Neural cell (in vitro differentiated cells): ENCODE measurements around the gene EFCAB6. TPM values are rescaled to one million over a fixed set of nuclear protein-coding genes. Genes with fewer than 3 reads are reported as not detected.

Source experiments
- H2AFZ ChIP-seq: fragments of 200-600, 300-800 bp; sonication (generic), shearing (Covaris generic); 2 replicates; pipeline ENCODE4 v1.6.0; 2014; ENCODE audit warnings: low read depth, mild to moderate bottlenecking, antibody characterized with exemption, low read length, moderate library complexity
- H3F3A ChIP-seq: fragments of 200-600 bp; shearing (Covaris generic); 2 replicates; pipeline ENCODE4 v1.6.1; 2016; ENCODE audit warnings: mild to moderate bottlenecking, moderate library complexity, mixed read lengths, antibody characterized with exemption, low read length; ENCODE audit not compliant: insufficient read depth, poor library complexity, severe bottlenecking
- H3K27ac ChIP-seq: fragments of 200-600, 300-800 bp; sonication (generic), shearing (Covaris generic); 2 replicates; pipeline ENCODE4 v1.5.1; 2014; ENCODE audit warnings: mild to moderate bottlenecking, low read length, moderate library complexity
- H3K27me3 ChIP-seq: fragments of 300-800, 200-600 bp; sonication (generic), shearing (Covaris generic); 2 replicates; pipeline ENCODE4 v1.6.0; 2014; ENCODE audit warnings: mild to moderate bottlenecking, low read depth, low read length, moderate library complexity; ENCODE audit not compliant: insufficient read depth
- H3K36me3 ChIP-seq: fragments of 300-800, 200-600 bp; sonication (generic), shearing (Covaris generic); 2 replicates; pipeline ENCODE4 v1.5.1; 2014; ENCODE audit warnings: mild to moderate bottlenecking, antibody characterized with exemption, low read length, moderate library complexity; ENCODE audit not compliant: insufficient read depth
- H3K4me2 ChIP-seq: fragments of 300-800, 200-600 bp; sonication (generic), shearing (Covaris generic); 2 replicates; pipeline ENCODE4 v1.6.0; 2014; ENCODE audit warnings: mild to moderate bottlenecking, low read length
- H3K4me3 ChIP-seq: fragments of 300-800, 200-600 bp; sonication (generic), shearing (Covaris generic); 2 replicates; pipeline ENCODE4 v1.5.1; 2014; ENCODE audit warnings: mild to moderate bottlenecking, low read length, moderate library complexity
- H3K79me2 ChIP-seq: fragments of 200-600 bp; shearing (Covaris generic); replicated peaks from 2 replicates; pipeline ENCODE4 v1.6.0; 2014; ENCODE audit warnings: mild to moderate bottlenecking, low read length, moderate library complexity; ENCODE audit not compliant: insufficient read depth
- H3K9ac ChIP-seq: fragments of 300-800, 200-600 bp; sonication (generic), shearing (Covaris generic); 2 replicates; pipeline ENCODE4 v1.6.1; 2016; ENCODE audit warnings: mild to moderate bottlenecking, low read length, mixed read lengths
- H3K9me2 ChIP-seq: fragments of 200-600 bp; shearing (Covaris generic); 2 replicates; pipeline ENCODE4 v1.6.1; 2016; ENCODE audit warnings: mild to moderate bottlenecking, low read length, mixed read lengths; ENCODE audit not compliant: insufficient read depth
- H3K9me3 ChIP-seq: fragments of 200-600, 300-800 bp; sonication (generic), shearing (Covaris generic); 2 replicates; pipeline ENCODE4 v1.6.1; 2016; ENCODE audit warnings: mild to moderate bottlenecking, mixed run types, low read length, moderate library complexity, mixed read lengths
- H4K20me1 ChIP-seq: fragments of 200-600 bp; shearing (Covaris generic); 2 replicates; pipeline ENCODE4 v1.6.1; 2016; ENCODE audit warnings: mild to moderate bottlenecking, mixed run types; ENCODE audit not compliant: insufficient read depth
- EP300 ChIP-seq: fragments of 450-650 bp; conservative IDR thresholded peaks from 2 replicates; pipeline ENCODE4 v1.6.1; 2014; ENCODE audit warnings: antibody characterized with exemption, mild to moderate bottlenecking, moderate library complexity; ENCODE audit not compliant: poor library complexity, severe bottlenecking
- EZH2 ChIP-seq: fragments of 200-600, 300-800 bp; shearing (Covaris generic), sonication (generic); IDR thresholded peaks from 2 replicates; pipeline ENCODE4 v1.6.1; 2014; ENCODE audit warnings: antibody characterized with exemption, low read length, borderline replicate concordance, mild to moderate bottlenecking; ENCODE audit not compliant: insufficient read depth, poor library complexity, severe bottlenecking
- MXI1 ChIP-seq: fragments of 450-650 bp; conservative IDR thresholded peaks from 2 replicates; pipeline ENCODE4 v1.6.1; 2014; ENCODE audit warnings: antibody characterized with exemption, mild to moderate bottlenecking; ENCODE audit not compliant: poor library complexity, severe bottlenecking
- POLR2AphosphoS5 ChIP-seq: IDR thresholded peaks from 2 replicates; pipeline ENCODE4 v1.6.1; 2012
- RAD21 ChIP-seq: fragments of 450-650 bp; conservative IDR thresholded peaks from 2 replicates; pipeline ENCODE4 v1.6.1; 2014; ENCODE audit warnings: antibody characterized with exemption, mild to moderate bottlenecking, moderate library complexity
- SMC3 ChIP-seq: fragments of 450-650 bp; conservative IDR thresholded peaks from 2 replicates; pipeline ENCODE4 v1.6.1; 2014; ENCODE audit warnings: antibody characterized with exemption, mild to moderate bottlenecking, moderate library complexity; ENCODE audit not compliant: poor library complexity
- TAF1 ChIP-seq: IDR thresholded peaks from 2 replicates; pipeline ENCODE4 v1.6.1; 2012; ENCODE audit warnings: low read depth
- polyA plus RNA-seq: library from polyadenylated mRNA; depleted of rRNA; stranded (reverse); fragments of >200 nt; gene quantifications from 2 replicates; pipeline ENCODE4 v1.2.3, GENCODE V29; 2014
- TF ChIP-seq, protein P1 (sequence below): fragments of 450-650 bp; IDR thresholded peaks from 2 replicates; pipeline ENCODE4 v1.5.1; 2014; ENCODE audit warnings: antibody characterized with exemption, mild to moderate bottlenecking, moderate library complexity; ENCODE audit not compliant: poor library complexity, severe bottlenecking
- TF ChIP-seq, protein P2 (sequence below): IDR thresholded peaks from 2 replicates; pipeline ENCODE4 v1.6.1; 2012; ENCODE audit warnings: borderline replicate concordance

The EFCAB6 gene
- polyA plus RNA-seq, 1 donor from 2014 or later: 1.4 TPM

DNA sequence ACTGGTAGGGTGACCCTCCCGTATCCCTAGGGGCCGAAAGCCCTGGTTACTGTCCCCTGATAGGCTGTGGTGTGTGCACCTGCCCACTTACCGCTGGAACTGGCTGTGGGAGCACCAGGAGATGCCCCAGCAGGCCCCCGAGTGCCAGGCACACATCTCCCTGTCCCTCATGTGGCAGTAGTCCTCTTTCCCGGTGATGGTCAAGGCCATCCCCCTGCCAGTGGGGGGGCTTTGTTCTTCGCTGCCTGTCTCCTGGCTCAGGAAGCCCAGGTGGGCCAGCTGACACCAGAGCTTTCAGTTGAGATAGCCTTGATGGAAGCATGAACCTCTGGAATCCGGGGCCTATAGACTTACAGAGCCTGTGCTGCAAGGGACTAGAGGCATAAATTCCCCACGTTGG, 299.8 kb downstream of the EFCAB6 start:
- Histone ChIP-seq H3K36me3 (no peaks in the 10 kb centered on the region), H3K27me3 (no peaks in the 10 kb centered on the region)
- TF ChIP-seq EP300 (no peak), MXI1 (no peak), TAF1 (no peak)
- TF ChIP-seq, protein P1, sequence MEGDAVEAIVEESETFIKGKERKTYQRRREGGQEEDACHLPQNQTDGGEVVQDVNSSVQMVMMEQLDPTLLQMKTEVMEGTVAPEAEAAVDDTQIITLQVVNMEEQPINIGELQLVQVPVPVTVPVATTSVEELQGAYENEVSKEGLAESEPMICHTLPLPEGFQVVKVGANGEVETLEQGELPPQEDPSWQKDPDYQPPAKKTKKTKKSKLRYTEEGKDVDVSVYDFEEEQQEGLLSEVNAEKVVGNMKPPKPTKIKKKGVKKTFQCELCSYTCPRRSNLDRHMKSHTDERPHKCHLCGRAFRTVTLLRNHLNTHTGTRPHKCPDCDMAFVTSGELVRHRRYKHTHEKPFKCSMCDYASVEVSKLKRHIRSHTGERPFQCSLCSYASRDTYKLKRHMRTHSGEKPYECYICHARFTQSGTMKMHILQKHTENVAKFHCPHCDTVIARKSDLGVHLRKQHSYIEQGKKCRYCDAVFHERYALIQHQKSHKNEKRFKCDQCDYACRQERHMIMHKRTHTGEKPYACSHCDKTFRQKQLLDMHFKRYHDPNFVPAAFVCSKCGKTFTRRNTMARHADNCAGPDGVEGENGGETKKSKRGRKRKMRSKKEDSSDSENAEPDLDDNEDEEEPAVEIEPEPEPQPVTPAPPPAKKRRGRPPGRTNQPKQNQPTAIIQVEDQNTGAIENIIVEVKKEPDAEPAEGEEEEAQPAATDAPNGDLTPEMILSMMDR: no peak

DNA sequence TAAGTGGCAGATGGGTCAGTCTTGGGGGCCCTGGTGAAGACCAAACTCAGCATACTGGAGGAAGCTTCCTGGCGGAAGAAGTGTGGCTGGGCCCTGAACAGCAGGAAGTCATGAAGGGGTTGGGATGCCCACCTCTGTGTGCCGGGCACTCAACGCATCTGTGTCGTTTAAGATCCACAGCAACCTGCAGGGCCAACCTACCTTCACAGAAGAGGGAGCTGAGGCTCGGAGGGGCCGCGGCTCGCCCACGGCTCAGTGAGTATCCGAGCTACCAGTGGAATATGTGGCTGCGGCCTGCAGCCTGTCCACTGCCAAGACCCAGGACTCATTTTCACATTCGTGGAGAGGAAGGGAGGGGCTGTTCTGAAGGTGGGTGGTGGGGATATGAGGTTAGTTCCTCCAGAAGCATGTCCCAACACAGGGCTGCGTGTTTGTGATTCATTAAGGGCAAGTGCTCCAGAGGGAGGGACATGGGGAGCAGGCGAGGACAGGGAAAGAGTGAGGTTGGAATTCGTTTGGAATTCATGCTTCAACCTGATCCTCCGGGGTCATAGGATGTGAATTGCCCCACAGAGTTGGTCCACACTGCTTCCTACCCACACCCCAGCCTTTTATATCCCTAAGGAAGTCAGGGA, 300.7 kb downstream of the EFCAB6 start:
- Histone ChIP-seq H3K9ac (no peak overlapping the region), H3K9me3 (no peaks in the 10 kb centered on the region), H3K27ac (no peak overlapping the region), H3K27me3 (no peaks in the 10 kb centered on the region), H3K4me3 (no peak overlapping the region), H2AFZ (no peak overlapping the region), H3K79me2 (no peaks in the 10 kb centered on the region), H3F3A (no peaks in the 10 kb centered on the region), H3K36me3 (no peaks in the 10 kb centered on the region), H4K20me1 (no peaks in the 10 kb centered on the region), H3K4me2 (no peak overlapping the region), H3K9me2 (no peaks in the 10 kb centered on the region)
- TF ChIP-seq MXI1 (no peak), EP300 (no peak), TAF1 (no peak), SMC3 (no peak), POLR2AphosphoS5 (no peak), EZH2 (no peak), RAD21 (no peak)
- TF ChIP-seq, protein P1: no peak
- TF ChIP-seq, protein P2, sequence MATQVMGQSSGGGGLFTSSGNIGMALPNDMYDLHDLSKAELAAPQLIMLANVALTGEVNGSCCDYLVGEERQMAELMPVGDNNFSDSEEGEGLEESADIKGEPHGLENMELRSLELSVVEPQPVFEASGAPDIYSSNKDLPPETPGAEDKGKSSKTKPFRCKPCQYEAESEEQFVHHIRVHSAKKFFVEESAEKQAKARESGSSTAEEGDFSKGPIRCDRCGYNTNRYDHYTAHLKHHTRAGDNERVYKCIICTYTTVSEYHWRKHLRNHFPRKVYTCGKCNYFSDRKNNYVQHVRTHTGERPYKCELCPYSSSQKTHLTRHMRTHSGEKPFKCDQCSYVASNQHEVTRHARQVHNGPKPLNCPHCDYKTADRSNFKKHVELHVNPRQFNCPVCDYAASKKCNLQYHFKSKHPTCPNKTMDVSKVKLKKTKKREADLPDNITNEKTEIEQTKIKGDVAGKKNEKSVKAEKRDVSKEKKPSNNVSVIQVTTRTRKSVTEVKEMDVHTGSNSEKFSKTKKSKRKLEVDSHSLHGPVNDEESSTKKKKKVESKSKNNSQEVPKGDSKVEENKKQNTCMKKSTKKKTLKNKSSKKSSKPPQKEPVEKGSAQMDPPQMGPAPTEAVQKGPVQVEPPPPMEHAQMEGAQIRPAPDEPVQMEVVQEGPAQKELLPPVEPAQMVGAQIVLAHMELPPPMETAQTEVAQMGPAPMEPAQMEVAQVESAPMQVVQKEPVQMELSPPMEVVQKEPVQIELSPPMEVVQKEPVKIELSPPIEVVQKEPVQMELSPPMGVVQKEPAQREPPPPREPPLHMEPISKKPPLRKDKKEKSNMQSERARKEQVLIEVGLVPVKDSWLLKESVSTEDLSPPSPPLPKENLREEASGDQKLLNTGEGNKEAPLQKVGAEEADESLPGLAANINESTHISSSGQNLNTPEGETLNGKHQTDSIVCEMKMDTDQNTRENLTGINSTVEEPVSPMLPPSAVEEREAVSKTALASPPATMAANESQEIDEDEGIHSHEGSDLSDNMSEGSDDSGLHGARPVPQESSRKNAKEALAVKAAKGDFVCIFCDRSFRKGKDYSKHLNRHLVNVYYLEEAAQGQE: no peak

More for the DNA sequence above, 299.8 kb downstream of the EFCAB6 start:
- H4K20me1 ChIP-seq: no peaks in the 10 kb centered on the region
- H3K9me3 ChIP-seq: no peaks in the 10 kb centered on the region
- H3K27ac ChIP-seq: no peak overlapping the region
- no peak overlapping the region for H3K9ac ChIP-seq
- no peak overlapping the region for H2AFZ ChIP-seq
- no peak overlapping the region for H3K4me2 ChIP-seq
- no peak overlapping the region for H3K4me3 ChIP-seq
- no peaks in the 10 kb centered on the region for H3F3A ChIP-seq
- H3K9me2 ChIP-seq: no peaks in the 10 kb centered on the region
- no peaks in the 10 kb centered on the region for H3K79me2 ChIP-seq
